SKM-1 treated with dmso at 0.1 percent for 144 hours (cell line): ENCODE data around the gene SMYD5.
"Not testable (repeated sequence)": the region's sequence is repeated elsewhere in the genome, so short reads cannot be mapped to it uniquely, and the experiment has no call there.

Experiments
- DNase-seq: peaks from one replicate; lab custom pipeline; 2025; ENCODE audit not compliant: unreplicated experiment; lab: John Stamatoyannopoulos, UW

SMYD5 gene

DNA sequence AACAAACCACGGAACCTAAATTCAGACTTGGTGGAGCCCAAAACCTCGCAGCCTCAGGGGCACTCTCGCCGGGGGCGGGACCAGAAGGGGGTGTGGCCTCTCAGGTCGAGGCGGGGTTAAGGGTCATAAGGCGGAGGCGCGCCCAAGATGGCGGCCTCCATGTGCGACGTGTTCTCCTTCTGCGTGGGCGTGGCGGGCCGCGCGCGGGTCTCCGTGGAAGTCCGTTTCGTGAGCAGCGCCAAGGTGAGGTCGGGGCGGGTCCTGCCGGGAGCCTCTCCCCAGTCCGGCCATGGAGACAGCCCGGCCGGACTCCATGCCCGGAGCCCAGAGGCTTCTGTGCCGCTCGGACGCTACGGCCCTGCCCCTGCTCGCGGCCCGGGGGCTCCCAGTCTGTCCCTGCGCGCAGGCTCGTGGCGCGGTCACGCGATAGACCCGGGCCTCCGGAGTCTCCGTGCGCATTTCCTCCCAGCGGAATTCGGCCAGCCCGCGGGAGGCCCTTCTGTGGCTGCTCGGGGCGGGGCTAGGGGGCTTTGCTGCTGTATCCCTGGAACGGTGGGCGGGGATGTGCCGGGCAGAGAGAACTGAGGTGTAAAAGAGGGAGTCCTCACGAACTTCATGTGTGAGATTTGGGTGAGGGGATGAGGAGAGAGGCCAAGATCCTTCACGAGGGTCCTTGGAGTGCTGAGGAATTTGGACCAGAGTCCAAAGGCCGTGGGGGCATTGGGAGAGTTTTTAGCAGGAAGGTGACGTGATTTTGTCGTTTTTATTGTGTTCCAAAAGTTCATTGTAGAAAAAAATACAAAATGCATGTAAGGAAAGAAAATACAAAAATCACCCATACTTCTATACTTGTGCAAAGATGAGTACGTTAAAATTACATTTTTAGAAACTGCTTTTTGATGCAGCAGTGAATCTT, at the start of gene SMYD5:
SMYD5 (plus strand) TSS at position 126 of the 916 bp plus-strand sequence; CDS start at position 148, 22 bp downstream.
- DNase-seq = peak; percentile 76

DNA sequence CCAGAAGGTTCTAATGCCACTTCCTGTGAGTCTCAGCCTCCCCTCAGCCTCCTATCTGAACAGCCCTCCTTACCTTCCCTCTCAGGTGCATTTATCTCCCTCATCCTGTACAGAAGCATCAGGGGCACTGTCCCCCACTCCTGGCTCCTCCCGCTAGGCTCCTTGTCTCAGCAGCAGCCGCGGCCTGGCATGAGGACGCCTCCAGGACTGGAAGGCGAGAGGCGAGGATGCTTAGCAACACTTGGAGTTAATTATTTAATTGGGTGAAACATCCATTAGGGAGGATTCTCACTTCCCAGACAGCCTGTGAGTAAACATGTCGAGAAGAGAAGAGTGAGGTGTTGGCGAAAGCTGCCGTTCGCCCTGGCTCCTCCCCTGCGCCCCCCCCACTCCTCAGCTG, 48.1 kb upstream of the SMYD5 start:
- not testable (repeated sequence) for DNase-seq

GRCh38 chr2:73166813-73167212, 47.2 kb upstream of the SMYD5 start:
- DNase-seq = not testable (repeated sequence)

DNA sequence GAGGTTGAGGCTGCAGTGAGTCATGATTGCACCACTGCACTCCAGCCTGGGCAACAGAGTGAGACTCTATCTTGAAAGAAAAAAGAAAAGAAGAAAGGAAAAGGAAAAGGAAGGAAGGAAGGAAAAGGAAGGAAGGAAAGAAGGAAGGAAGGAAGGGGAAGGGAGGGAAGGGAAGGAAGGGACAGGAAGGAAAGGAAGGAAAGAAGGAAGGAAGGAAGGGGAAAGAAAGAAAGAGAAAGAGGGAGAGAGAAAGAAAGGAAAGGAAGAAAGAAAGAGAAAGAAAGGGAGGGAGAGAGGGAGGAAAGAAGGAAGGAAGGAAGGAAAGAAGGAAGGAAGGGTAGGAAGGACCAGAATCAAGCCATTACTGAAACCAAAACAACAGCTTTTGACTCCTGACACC, 45.7 kb upstream of the SMYD5 start:
- DNase-seq = not testable (repeated sequence)

- not testable (repeated sequence) for DNase-seq
These were observed 43.7 kb upstream of the SMYD5 start for GRCh38 chr2:73170341-73170740.

DNA sequence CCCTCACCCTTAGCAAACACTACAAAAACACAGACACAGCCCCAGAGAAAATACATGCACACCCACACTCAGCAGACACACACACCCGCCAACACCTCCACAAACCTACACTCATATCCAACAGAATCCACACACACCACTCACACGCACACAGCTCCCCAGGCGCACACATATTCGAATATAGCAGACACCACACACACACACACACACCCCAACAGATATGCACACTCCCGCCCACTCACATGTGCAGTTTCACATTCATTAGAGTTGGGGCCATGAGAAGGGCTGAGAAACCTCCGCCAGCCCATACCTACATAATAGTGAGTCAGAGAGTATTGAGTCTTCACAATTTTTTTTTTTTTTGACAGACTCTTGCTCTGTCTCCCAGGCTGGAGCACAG, 41.1 kb upstream of the SMYD5 start:
- DNase-seq = no peak

DNA sequence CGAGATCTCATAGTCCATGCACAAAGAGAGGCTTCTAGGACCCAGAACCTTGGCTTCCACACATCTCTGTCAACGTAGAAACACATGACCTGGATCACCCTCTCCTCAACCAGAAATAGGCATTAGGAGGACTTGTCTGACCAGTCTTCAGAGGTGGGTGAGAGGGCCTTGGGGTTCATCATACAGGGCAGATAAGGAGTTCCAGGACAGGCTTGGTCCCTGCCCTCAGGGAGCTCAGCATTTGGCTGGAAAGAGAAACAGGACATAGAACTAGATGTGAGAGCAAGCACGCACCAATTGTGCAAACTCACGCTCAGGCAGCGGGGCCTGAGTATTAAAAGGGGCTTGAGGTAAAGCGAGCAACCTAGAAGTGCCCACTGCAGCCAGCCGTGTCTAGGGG, 40.3 kb upstream of the SMYD5 start:
- no peak for DNase-seq

- no peak for DNase-seq
These were observed 39.8 kb upstream of the SMYD5 start for GRCh38 chr2:73174244-73174643.

- DNase-seq = no peak
These were observed 38.9 kb upstream of the SMYD5 start for GRCh38 chr2:73174941-73175662.

- no peak for DNase-seq
These were observed 38.3 kb upstream of the SMYD5 start for GRCh38 chr2:73175663-73176204.

- DNase-seq = no peak
These were observed 37.7 kb upstream of the SMYD5 start for GRCh38 chr2:73176205-73176880.

DNA sequence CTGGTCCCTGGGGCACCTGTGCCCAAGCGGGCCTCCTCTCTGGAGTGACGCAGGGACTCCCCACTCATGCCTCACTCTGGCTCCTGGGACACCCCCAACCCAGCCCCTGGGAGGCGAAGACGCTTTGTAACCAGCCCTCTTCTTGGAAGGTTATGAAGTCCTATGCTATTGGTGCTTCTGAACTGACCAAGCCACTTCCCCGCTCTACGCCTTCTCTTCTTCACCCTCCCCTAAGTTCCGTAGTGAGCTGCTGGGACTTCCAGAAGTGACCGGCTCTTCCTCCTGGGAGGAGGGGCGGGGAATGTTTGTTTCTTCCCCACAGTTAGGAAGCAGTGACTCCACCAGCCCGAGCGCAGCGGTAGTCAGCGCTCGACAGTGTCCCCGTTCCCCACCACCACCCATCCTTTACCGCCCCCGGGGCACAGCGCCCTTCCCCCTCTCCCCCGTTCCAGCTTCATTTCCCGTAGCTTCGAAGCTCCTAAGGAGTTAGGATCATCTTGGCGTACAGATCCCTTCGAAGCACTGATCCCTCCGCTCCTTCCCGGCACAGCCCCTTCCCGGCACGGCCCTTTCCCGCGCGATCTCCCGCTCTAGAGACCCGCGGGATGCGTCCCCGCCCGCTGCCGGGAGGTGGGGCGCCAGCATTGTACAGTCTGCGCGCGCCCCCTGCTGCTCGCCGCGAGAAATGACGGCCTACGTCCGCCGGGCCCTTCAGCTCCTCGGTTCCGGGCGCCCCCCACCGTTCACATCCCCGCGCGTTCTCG, 37.0 kb upstream of the SMYD5 start:
- DNase-seq = peak; percentile 76

GRCh38 chr2:73177645-73178255, 36.3 kb upstream of the SMYD5 start:
- DNase-seq = no peak

GRCh38 chr2:73185965-73186364, 28.1 kb upstream of the SMYD5 start:
- no peak for DNase-seq

GRCh38 chr2:73187549-73187948, 26.5 kb upstream of the SMYD5 start:
- DNase-seq = no peak

GRCh38 chr2:73197579-73197978, 16.5 kb upstream of the SMYD5 start:
- DNase-seq = no peak

DNA sequence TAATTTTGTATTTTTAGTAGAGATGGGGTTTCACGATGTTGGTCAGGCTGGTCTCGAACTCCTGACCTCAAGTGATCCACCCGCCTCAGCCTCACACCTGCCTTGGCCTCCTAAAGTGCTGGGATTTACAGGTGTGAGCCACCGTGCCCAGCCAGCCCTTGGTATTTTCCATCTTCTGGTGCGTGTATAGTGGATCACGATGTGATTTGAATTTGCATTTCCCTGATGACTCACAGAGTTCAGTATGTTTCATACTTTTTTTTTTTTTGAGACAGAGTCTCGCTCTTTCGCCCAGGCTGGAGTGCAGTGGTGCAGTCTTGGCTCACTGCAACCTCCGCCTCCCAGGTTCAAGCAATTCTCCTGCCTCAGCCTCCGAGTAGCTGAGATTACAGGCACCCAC, 13.8 kb upstream of the SMYD5 start:
- not testable (repeated sequence) for DNase-seq

DNA sequence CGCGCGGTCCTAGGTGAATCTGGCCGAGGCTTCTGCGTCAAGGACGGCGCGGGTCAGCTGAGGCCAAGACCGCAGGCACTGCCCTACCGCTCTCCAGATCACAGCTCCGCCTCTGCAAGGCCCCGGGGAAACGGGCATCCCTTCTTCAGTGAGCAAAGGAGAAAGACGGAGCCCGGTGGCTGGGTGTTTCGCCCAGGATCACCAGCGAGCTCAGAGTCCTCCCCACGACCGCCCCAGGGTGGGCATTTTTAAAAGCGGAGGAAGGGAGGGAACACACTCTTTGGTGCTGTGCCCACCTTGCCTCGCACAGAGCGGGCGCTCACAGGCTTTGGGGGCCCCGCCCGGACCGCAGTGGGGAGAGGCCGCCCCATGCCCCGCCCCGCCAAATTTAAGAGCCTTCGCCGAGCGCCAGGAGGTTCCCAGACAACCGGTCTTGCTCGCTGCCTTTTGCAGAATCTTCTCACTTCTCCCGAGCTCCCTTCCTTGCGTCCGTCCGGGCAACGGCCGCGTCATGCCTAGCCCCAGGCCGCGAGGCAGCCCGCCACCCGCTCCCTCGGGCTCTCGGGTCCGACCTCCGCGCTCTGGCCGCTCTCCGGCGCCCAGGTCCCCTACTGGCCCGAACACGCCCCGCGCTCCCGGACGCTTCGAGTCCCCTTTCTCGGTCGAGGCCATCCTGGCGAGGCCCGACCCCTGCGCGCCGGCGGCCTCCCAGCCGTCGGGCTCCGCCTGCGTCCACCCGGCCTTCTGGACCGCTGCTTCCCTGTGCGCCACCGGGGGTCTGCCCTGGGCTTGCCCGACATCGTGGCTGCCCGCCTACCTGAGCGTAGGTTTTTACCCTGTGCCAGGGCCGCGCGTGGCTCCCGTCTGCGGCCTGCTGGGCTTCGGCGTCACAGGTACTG, 11.6 kb upstream of the SMYD5 start, which contains the start of gene NOTO:
NOTO (plus strand) TSS at position 419 of the 899 bp plus-strand sequence; CDS start at position 512, 93 bp downstream.
- DNase-seq = no peak
